ENCODE results near the gene TMEM123. TPM values are rescaled to one million over a fixed set of nuclear protein-coding genes. Genes with fewer than 3 reads are reported as not detected.
A peak's percentile ranks its signal among the peaks of the same experiment; 100 is the strongest.

The TMEM123 gene
- total RNA-seq, 1 experiment from 2014 or later, result 89.7 TPM

DNA sequence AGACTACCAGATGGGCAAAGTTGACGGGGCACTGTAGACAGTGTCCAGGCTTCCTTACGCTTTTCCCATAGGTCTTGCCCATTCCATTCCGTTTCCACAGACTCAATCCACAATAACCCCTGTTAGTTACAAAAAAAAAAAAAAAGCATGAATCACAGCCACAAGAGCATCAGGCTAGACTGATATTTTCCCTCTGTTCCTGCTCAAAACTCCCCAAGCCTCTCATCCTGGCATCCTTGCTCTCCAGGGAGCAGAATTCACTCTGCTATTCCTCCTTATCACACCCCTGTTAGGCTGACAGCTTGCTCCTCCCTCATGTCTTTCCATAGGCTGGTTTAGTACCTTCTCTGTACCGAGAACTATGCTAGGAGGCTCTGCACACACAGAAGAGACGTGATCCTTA lies 42.2 kb downstream of the TMEM123 start:
- in situ Hi-C loops (cut with HindIII; ENCODE audit: low pct_unique_long_range_greater_than_20kb, low sequenced_read_pairs), result no loop called here
- DNase-seq (ENCODE audit: low read depth), result no peak

DNA sequence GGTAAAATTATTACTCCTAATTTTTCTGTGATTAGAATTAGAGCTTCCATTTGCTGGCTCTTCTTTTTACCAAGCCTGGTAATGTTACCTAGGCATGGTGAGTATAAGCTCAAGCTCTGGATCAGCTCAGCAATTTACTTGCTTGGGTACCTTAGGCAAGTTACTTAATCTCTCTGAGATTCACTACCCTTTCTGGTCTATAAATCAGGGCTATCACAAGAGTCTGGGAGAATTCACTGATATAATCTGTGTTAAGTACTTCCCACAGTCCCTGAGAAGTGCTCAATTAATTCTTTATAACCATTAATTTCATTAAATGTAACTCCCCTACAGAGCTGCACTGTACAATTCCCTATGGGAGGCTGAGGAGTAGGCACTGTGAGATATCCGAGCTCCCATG lies 44.2 kb downstream of the TMEM123 start:
- no peak for DNase-seq (ENCODE audit: low read depth)
- in situ Hi-C loops (cut with HindIII; ENCODE audit: low pct_unique_long_range_greater_than_20kb, low sequenced_read_pairs), result no loop called here

DNA sequence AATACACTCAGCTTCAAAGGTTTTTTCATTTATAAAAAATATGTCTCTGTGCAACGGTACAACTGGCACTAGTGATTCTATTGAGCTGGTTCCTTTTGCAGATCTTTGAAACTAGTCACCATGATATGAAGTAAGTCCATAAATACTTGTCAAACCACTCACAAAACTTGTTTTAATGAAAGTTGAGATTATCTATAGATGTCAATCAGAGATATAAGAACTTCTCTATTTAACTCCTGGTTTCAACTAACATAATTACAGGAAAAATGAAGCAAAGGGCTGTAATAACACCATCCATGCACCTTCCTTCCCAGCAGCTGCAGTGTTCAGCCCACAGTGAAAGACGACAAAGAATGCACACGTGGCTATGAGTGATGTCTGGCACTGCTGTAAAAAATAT lies 44.7 kb downstream of the TMEM123 start:
- in situ Hi-C loops (cut with HindIII; ENCODE audit: low pct_unique_long_range_greater_than_20kb, low sequenced_read_pairs), result no loop called here
- DNase-seq (ENCODE audit: low read depth), result no peak

DNA sequence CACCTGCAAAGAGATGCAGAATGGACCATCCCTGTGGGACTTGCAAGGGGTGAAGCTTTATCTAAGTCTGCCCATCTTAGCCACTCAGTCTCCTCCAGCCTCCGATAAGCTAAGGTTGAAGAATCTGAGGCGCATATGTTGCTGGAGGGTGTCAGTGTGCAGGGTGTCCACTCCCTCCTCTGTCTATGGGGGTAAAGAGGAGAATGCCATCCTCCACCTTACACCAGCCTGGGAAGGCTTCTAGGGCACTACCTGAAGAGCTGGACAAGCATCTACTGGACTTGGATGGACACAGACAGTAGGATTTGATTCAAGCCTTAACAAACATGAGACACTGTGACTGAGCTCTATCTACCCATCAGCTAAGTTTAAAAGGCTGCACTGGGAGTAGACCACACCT lies 46.5 kb downstream of the TMEM123 start:
- no peak for DNase-seq (ENCODE audit: low read depth)
- in situ Hi-C loops (cut with HindIII; ENCODE audit: low pct_unique_long_range_greater_than_20kb, low sequenced_read_pairs), result no loop called here

DNA sequence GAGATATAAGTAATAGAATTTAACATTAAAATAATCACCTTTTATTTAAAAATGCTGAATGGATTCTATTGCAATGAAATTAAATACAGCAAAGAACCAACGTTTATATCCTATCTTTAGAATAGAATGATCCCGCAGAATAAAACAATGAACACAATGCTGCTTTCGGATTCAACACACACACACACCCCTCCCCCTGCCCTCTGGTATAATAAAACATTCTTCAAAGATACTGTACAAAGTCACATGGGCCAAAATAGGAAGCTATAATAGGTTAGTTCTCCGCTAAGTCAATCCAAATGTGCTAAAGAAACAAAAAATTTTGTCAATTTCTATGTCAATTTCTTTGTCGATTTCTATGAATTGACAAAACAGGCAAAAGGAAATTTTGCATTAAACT lies 47.1 kb downstream of the TMEM123 start:
- in situ Hi-C loops (cut with HindIII; ENCODE audit: low pct_unique_long_range_greater_than_20kb, low sequenced_read_pairs), result no loop called here

DNA sequence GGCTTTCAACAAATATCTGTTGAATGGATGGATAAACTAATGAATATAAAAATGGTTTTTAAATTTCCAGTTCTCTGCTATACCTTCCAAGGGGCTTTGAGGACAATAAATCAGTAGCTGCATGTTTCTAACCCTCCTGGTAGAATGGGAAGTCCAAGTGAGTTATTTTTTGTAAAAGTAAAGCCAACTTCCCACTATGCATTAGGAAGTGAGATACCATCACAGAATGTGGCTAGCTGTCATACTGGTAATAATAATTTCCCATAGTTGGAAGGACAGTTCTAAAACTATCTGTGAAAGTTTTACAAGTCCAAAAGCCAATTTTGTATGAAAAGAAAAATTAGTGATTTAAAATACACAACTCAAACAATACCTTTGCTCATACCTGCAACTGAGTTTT lies 50.0 kb downstream of the TMEM123 start:
- no peak for DNase-seq (ENCODE audit: low read depth)
- in situ Hi-C loops (cut with HindIII; ENCODE audit: low pct_unique_long_range_greater_than_20kb, low sequenced_read_pairs), result no loop called here

More for the DNA sequence above, 47.1 kb downstream of the TMEM123 start:
- DNase-seq (ENCODE audit: low read depth), result no peak

DNA sequence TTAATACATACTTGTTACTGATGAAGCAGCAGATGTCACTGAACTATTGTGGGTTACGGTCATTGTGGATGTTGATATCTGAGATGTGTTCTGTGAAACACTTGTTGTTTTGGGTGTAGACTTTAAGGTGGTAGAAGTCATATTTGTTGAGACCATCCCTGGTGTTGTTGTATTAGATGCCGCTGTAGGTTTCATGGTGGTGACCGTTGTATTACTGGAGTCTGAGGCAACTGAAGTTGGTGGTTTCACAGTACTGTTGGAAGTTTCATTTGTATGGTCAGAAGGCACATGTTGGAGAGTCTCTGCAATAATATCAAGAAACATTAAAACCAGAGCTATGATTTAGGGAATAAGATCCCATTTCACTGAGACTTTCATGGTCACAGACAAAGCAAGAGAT lies 50.7 kb downstream of the TMEM123 start:
- no peak for DNase-seq (ENCODE audit: low read depth)
- in situ Hi-C loops (cut with HindIII; ENCODE audit: low pct_unique_long_range_greater_than_20kb, low sequenced_read_pairs), result no loop called here

DNA sequence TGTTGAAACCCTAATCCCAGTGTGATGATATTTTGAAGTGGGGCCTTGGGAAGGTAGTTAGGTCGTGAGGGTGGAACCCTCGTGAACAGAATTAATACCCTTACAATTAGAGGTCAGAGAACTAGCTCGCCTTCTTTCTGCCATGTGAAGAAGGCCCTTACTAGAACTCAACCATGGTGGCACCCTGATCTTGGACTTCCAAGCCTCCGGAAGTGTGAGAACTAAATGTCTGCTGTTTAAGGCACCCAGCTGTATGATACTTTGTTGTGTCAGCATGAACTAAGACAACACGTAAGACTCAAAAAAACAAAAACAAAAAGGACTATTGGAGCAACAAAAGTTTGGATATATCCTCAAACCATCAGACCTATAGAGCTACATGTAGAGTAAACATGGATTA lies 52.0 kb downstream of the TMEM123 start:
- DNase-seq (ENCODE audit: low read depth), result no peak
- in situ Hi-C loops (cut with HindIII; ENCODE audit: low pct_unique_long_range_greater_than_20kb, low sequenced_read_pairs), result no loop called here

DNA sequence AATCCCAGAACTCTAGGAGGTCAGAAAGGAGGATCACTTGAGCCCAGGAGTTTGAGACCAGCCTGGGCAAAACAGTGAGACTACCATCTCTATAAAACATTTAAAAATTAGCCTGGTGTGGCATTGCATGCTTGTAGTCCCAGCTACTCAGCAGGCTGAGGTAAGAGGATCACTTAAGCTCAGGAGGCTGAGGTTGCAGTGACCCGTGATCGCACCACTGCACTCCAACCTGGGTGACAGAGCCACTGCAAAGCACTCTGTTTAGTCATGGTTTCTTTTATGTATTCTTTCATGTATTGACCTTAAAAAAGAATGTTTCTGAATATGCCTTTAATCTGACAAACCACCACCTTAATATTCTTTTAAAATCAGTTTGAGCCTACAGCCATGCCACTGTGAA lies 53.4 kb downstream of the TMEM123 start:
- in situ Hi-C loops (cut with HindIII; ENCODE audit: low pct_unique_long_range_greater_than_20kb, low sequenced_read_pairs), result no loop called here

DNA sequence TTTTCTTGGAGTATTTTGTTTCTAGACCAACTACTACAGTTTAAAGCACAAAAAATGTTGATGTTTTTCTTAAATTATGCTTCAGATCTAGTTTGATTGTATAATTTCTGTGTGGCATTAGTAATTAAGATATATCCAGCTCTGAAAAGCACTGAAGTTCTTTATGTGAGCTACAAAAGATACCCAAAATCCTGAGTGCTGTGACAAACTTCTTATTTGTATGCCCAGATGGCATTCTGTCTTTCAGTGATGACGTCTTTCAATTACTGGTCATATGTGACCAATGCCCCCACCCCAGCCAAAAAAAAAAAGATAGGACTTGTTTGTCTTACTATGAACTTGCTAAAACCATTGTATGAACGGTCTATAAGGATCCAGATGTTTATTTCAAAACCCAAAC lies 54.3 kb downstream of the TMEM123 start:
- in situ Hi-C loops (cut with HindIII; ENCODE audit: low pct_unique_long_range_greater_than_20kb, low sequenced_read_pairs), result no loop called here
- no peak for DNase-seq (ENCODE audit: low read depth)

More for the DNA sequence above, 53.4 kb downstream of the TMEM123 start:
- DNase-seq (ENCODE audit: low read depth), result peak; percentile 15

DNA sequence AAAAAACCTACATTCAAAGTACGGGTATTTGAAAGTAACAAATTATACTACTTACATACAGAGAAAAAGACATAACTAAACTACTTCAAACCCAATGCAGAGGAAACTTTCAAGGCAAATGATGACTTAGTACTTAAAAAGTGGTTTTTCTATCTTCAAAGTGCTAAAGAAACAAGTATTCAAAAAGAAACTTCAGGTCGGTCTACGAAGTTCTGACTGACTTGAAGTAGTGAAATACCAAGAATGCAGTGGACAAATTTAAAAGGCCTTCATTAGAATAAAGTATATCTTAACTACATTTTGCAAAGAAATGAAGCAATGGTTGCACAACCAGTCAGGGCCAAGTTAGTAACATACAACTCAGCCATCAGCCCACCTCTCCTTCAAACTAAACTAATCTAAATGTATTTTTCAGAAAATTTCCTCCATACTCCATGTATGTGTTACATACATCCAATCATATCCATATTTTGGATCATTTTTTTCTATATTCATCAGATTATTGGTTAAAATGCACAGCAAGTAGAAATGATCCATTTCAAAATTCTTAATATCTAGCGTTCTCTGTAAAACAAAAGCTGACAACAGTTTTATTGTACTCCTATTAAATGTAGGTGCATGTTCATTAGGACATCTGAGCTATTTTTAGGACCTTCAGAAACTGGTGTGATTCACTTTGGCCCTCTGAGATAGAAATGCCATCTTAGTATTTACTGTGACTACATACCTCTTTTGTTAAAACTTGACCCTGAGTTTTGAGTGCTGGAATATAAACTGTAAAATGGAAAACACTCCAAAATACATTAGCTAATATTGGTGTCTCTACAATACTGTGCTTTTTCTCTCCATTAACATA lies 55.6 kb downstream of the TMEM123 start:
- in situ Hi-C loops (cut with HindIII; ENCODE audit: low pct_unique_long_range_greater_than_20kb, low sequenced_read_pairs), result no loop called here
- DNase-seq (ENCODE audit: low read depth), result no peak

DNA sequence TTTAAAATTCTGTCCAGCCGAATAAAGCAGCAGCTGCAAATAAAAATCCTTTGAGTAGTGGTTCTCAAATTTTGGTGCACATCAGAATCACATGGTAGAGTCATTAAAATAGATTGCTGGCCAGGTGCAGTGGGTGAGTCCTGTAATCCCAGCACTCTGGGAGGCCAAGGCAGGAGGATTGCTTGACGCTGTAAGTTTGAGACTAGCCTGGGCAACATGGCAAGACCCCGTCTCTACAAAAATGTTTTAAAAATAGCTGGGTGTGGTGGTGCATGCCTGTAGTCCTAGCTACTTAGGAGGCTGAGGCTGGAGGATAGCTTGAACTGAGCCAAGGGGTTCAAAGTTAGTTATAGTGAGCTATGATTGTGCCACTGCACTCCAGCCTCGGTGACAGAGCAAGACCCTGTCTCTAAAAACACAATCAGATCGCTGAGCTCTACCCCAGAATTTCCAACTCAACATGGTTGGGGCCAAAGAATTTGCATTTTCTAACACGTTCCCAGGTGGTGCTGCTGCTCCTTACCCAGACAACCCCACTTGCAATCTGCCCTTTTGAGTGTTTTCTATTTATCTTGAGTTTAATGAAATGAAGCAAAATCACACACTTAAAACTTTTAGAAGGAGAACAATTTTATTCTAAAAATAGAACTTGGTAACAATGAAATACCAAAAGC lies 56.7 kb downstream of the TMEM123 start:
- in situ Hi-C loops (cut with HindIII; ENCODE audit: low pct_unique_long_range_greater_than_20kb, low sequenced_read_pairs), result no loop called here
- DNase-seq (ENCODE audit: low read depth), result no peak

DNA sequence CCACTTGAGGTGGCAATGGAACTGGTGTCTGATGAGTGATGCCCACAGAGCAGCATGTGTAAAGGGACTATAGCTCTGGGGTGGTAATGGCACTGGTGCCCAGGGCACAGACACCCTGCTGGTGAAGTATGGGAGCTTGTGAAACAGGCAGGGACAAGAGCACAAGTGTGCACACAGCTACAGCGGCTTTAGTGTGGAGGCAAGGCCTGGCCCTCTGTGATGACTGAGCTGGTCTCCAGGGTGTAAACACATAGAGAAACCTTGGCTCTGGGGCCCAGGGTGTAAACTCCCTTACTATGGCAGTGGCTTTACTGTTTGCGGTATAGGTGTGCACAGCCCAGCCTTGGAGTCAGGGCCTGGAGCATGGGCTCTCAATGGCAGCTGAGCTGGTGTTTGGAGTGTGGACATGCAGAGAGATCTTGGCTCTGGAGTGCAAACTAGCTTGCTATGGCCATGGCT lies 59.3 kb downstream of the TMEM123 start:
- DNase-seq (ENCODE audit: low read depth), result no peak
- in situ Hi-C loops (cut with HindIII; ENCODE audit: low pct_unique_long_range_greater_than_20kb, low sequenced_read_pairs), result no loop called here

DNA sequence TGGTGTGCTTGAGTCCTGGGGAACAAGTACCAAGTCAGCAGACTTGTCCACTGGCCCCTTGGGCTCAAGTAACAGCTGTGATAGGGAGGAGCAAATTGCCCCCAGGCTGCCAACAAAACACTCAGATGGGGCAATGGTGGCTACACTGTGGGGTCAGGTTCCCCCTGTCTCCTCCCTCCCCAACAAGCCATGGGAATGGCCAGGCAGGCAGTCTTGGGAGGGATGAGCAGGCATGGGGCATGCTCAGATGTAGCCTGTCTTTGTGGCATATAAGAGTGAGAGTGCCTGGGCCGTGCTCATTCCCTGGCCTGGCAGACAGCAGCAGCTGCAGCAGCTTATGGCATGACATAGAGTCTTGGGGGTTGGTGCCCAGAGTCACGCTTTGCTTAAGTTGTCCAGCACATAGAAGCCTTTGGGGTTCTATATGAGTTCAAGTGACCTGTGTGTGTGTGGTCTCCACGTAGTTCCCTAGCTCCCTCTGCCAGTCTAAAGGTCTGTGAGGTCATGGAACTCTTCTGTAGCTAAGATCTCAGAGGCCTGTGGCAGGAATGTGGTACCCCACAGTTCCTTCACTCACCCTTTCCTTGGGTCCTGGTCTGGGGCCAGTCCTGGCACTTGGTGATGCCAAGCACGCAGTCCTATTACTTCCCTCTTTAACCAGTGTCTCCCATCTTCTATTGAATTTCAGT lies 60.9 kb downstream of the TMEM123 start:
- no peak for DNase-seq (ENCODE audit: low read depth)
- in situ Hi-C loops (cut with HindIII; ENCODE audit: low pct_unique_long_range_greater_than_20kb, low sequenced_read_pairs), result no loop called here

DNA sequence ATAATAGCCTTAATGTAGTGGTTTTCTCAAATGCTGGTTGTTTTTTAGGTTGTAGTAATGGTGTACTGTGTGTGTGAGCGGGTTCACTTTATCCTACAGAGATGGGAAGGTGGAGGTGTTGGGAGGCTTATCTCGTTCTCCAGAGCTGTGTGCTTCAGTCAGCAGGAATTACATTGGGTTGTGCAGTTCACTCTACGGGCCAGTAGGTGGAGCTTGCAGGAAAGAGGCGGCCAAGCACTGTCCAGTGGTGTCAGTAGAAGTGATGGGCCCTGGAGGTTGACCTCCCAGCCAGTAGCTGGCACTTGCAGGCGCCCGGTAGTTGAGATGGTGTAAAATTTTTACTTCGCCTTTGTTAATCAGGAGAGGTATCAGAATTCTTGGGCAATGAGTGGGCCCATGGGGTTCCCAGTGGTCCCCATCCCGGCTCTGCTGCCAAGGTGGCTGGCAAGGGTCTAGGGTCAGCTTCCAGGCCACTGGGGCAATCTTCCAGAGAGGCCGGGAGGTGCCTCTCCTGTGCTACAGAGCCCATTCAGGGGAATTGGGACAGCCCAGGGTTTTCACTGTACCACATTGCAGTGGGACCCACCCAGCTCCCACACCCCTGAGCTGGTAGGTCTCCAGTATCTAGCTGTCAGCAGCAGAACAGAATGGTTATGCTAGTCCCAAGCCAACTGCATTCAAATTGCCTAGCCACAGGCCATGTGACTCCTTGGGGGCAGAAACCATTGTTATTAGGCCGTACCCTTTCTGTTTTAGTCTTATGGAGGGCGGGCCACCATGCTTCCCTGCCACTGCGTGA lies 61.7 kb downstream of the TMEM123 start:
- in situ Hi-C loops (cut with HindIII; ENCODE audit: low pct_unique_long_range_greater_than_20kb, low sequenced_read_pairs), result no loop called here
- DNase-seq (ENCODE audit: low read depth), result peak; percentile 50

DNA sequence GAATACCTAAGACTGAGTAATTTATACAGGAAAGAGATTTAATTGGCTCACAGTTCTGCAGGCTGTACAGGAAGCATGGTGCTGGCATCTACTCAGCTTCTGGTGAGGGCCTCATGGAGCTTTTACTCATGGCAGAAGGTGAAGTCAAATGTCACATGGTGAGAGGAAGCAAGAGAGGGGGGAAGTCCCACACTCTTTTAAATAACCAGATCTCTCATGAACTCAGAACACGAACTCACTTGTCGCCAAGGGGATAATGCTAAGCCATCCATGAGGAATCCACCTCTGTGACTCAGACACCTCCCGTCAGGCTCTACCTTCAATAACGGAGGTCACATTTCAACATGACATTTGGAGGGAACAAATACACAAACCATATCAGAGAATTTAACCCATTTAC lies 63.3 kb downstream of the TMEM123 start:
- in situ Hi-C loops (cut with HindIII; ENCODE audit: low pct_unique_long_range_greater_than_20kb, low sequenced_read_pairs), result no loop called here
- peak; percentile 33 for DNase-seq (ENCODE audit: low read depth)

DNA sequence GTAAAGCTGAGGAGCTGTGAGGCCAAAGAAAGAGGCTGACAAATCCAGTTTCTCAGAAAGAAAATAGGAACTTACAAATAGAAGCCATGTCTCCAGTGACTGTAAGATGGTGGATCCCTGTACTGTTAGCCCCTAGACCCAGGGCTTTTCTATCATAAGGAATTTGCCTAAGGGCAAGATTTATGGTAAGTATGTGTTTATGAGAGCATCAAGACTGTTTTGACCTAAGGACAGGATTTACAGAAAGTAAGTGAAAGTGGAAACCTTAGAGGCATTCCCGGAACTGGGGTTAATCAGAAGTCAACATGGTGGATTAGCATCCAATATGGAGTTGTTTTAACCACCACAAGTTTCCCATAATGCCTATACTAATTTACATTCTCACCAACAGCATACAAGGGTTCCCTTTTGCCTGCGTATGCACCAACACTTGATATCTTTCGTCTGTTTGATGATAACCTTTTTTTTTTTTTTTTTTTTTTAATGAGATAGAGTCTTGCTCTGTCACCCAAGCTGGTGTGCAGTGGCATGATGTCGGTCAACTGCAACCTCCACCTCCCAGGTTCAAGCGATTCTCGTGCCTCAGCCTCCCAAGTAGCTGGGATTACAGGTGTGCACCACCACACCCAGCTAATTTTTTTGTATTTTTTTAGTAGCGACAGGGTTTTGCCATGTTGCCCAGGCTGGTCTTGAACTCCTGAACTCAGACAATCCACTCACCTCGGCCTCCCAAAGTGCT lies 65.4 kb downstream of the TMEM123 start:
- in situ Hi-C loops (cut with HindIII; ENCODE audit: low pct_unique_long_range_greater_than_20kb, low sequenced_read_pairs), result no loop called here
- no peak for DNase-seq (ENCODE audit: low read depth)

Measured in Caki2 (cell line).